PC-3 (cell line): Measurements from ENCODE around the gene SLC4A9. TPM values are rescaled to one million over a fixed set of nuclear protein-coding genes. Genes with fewer than 3 reads are reported as not detected.
"Not testable (repeated sequence)": the region's sequence is repeated elsewhere in the genome, so short reads cannot be mapped to it uniquely, and the experiment has no call there.

Experiments used
- ATAC-seq: fragments of 200-7000 bp; cut with Tn5 transposase; 2 replicates; pipeline ENCODE4 v1.9.1; 2020; ENCODE audit warnings: mild to moderate bottlenecking, moderate library complexity
- BruUV-seq: library from RNA; stranded (reverse); fragments of 400-500 nt; replicated peaks from 2 replicates; lab custom pipeline; 2021; lab: Mats Ljungman, UMichigan
- CTCF ChIA-PET: fragments of 300-600 bp; sonication (Branson Sonifier 250); formaldehyde crosslinking; loops from one replicate; lab custom pipeline; 2022; ENCODE audit warnings: antibody characterized with exemption; lab: Charles Lee
- POLR2A ChIA-PET: fragments of 300-600 bp; sonication (Branson Sonifier 250); formaldehyde crosslinking; loops from one replicate; lab custom pipeline; 2022; ENCODE audit warnings: antibody characterized with exemption; ENCODE audit not compliant: unreplicated experiment; lab: Charles Lee
- DNase-seq: peaks from one replicate; pipeline ENCODE4 v3.0.0-alpha.2; 2015
- H2AFZ ChIP-seq: fragments of 300-600 bp; sonication (generic); 2 replicates; pipeline ENCODE4 v1.6.0; 2016; ENCODE audit warnings: antibody characterized with exemption, low read length
- H3F3A ChIP-seq: fragments of 300-600 bp; sonication (generic); one replicate; pipeline ENCODE4 v1.6.0; 2017; ENCODE audit warnings: antibody characterized with exemption, low read length, control low read depth, mild to moderate bottlenecking; ENCODE audit not compliant: unreplicated experiment
- H3K27ac ChIP-seq: fragments of 300-600 bp; sonication (generic); 2 replicates; pipeline ENCODE4 v1.5.1; 2016; ENCODE audit warnings: mild to moderate bottlenecking, low read length
- H3K27me3 ChIP-seq: fragments of 300-600 bp; sonication (generic); 2 replicates; pipeline ENCODE4 v1.6.1; 2016; ENCODE audit warnings: low read length, mixed read lengths
- H3K36me3 ChIP-seq: fragments of 300-600 bp; sonication (generic); 2 replicates; pipeline ENCODE4 v1.6.1; 2016; ENCODE audit warnings: low read depth, mixed run types, low read length, mixed read lengths
- H3K4me1 ChIP-seq: fragments of 300-600 bp; sonication (generic); 2 replicates; pipeline ENCODE4 v1.5.1; 2016; ENCODE audit warnings: low read length; ENCODE audit not compliant: insufficient read depth
- H3K4me2 ChIP-seq: fragments of 300-600 bp; sonication (generic); 2 replicates; pipeline ENCODE4 v1.6.0; 2016; ENCODE audit warnings: low read length
- H3K4me3 ChIP-seq: fragments of 300-600 bp; sonication (generic); 2 replicates; pipeline ENCODE4 v1.5.1; 2016; ENCODE audit warnings: mild to moderate bottlenecking, low read length, mixed read lengths
- H3K79me2 ChIP-seq: fragments of 300-600 bp; sonication (generic); 2 replicates; pipeline ENCODE4 v1.6.1; 2017; ENCODE audit warnings: low read length, mixed read lengths
- H3K9ac ChIP-seq: fragments of 300-600 bp; sonication (generic); 2 replicates; pipeline ENCODE4 v1.6.0; 2016; ENCODE audit warnings: mild to moderate bottlenecking, low read length
- H3K9me2 ChIP-seq: fragments of 300-600 bp; sonication (generic); replicated peaks from 2 replicates; pipeline ENCODE4 v1.6.1; 2016; ENCODE audit warnings: mixed run types, low read length, mixed read lengths
- H3K9me3 ChIP-seq: fragments of 300-600 bp; sonication (generic); 2 replicates; pipeline ENCODE4 v1.6.1; 2016; ENCODE audit warnings: low read length, mixed read lengths
- H4K20me1 ChIP-seq: fragments of 300-600 bp; sonication (generic); 2 replicates; pipeline ENCODE4 v1.6.1; 2016; ENCODE audit warnings: low read length, mixed read lengths
- EZH2 ChIP-seq: fragments of 300-600 bp; sonication (generic); IDR thresholded peaks from one replicate; pipeline ENCODE4 v1.6.1; 2017; ENCODE audit warnings: antibody characterized with exemption, mild to moderate bottlenecking, low read length; ENCODE audit not compliant: unreplicated experiment
- EZH2phosphoT487 ChIP-seq: fragments of 300-600 bp; sonication (generic); IDR thresholded peaks from 2 replicates; pipeline ENCODE4 v1.6.1; 2018; ENCODE audit warnings: mild to moderate bottlenecking, antibody characterized with exemption, low read length, borderline replicate concordance
- intact Hi-C: fragments of 100-400 bp; cut with micrococcal nuclease; formaldehyde crosslinking; loops from 2 replicates; pipeline ENCODE4 v1.9.0; 2023
- total RNA-seq: library from RNA; depleted of rRNA; stranded (reverse); fragments of >200 nt; gene quantifications from 2 replicates; pipeline ENCODE4 v1.2.3, GENCODE V29; 2014
- TF ChIP-seq, protein P1 (sequence below): fragments of 300-600 bp; sonication (generic); conservative IDR thresholded peaks from 2 replicates; pipeline ENCODE4 v1.5.1; 2017; ENCODE audit warnings: antibody characterized with exemption, low read depth, mild to moderate bottlenecking, low read length

Gene SLC4A9
- total RNA-seq, 1 experiment from 2014 or later = 0.29 TPM

DNA sequence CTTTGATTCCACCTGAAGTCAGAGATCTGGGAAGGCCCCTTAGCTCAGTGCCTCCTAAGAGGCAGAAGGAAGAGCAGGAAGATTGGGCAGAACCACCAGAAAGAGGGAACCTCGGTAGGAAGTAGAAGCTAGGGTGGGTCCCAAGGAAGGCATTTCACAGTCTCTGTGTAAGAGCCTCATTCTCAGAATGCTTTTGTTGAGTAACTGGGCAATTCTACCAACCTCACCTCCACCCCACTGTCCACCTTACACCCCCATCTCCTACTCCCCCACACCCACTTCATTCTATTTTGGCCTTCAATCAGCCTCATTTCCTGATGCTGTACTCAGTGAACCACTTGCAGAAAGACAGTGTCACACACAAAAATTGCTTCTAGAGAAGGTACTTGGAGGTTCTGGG lies 17.1 kb upstream of the SLC4A9 start:
- peak overlapping the region; percentile 17; the same call in 1 of the 2 replicates for H3K4me2 ChIP-seq
- H3K4me1 ChIP-seq = peaks cover 74% of the 10 kb centered on the region
- no peaks in the 10 kb centered on the region for H3K9me3 ChIP-seq
- ChIA-PET CTCF (no interaction called here), POLR2A (interaction anchor here (0.5 kb wide), 1 partner anchor 377 kb away, joined by 10 read pairs; no protein-coding TSS in a partner anchor)
- BruUV-seq = no TSS peak
- H2AFZ ChIP-seq = no peak overlapping the region
- peaks cover 6% of the 10 kb centered on the region for H3F3A ChIP-seq
- ATAC-seq (no peak), DNase-seq (no peak)
- H3K9me2 ChIP-seq = no peaks in the 10 kb centered on the region
- TF ChIP-seq, protein P1, sequence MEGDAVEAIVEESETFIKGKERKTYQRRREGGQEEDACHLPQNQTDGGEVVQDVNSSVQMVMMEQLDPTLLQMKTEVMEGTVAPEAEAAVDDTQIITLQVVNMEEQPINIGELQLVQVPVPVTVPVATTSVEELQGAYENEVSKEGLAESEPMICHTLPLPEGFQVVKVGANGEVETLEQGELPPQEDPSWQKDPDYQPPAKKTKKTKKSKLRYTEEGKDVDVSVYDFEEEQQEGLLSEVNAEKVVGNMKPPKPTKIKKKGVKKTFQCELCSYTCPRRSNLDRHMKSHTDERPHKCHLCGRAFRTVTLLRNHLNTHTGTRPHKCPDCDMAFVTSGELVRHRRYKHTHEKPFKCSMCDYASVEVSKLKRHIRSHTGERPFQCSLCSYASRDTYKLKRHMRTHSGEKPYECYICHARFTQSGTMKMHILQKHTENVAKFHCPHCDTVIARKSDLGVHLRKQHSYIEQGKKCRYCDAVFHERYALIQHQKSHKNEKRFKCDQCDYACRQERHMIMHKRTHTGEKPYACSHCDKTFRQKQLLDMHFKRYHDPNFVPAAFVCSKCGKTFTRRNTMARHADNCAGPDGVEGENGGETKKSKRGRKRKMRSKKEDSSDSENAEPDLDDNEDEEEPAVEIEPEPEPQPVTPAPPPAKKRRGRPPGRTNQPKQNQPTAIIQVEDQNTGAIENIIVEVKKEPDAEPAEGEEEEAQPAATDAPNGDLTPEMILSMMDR = no peak
- TF ChIP-seq EZH2 (no peak), EZH2phosphoT487 (no peak)
- no peaks in the 10 kb centered on the region for H3K27me3 ChIP-seq
- H3K36me3 ChIP-seq = peaks cover 50% of the 10 kb centered on the region
- intact Hi-C loops = no loop called here
- peaks cover 72% of the 10 kb centered on the region for H3K79me2 ChIP-seq
- peaks cover 58% of the 10 kb centered on the region for H4K20me1 ChIP-seq
- H3K27ac ChIP-seq = no peak overlapping the region
- H3K9ac ChIP-seq = no peak overlapping the region
- no peak overlapping the region for H3K4me3 ChIP-seq

DNA sequence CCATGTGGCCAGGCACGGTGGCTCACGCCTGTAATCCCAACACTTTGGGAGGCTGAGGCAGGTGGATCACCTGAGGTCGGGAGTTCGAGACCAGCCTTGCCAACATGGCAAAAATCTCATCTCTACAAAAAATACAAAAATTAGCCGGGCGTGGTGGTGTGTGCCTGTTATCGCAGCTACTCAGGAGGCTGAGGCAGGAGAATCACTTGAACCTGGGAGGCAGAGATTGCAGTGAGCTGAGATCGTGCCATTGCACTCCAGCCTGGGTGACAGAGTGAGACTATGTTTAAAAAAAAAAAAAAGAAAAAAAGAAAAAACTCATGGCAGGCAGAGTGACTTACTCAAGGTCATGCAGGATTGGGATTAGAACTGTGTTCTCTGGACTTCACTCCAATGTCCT lies 16.1 kb upstream of the SLC4A9 start:
- not testable (repeated sequence) for DNase-seq, ATAC-seq, BruUV-seq, H2AFZ ChIP-seq, H3F3A ChIP-seq, H3K27me3 ChIP-seq, H3K9me2 ChIP-seq, H3K9me3 ChIP-seq
- Histone ChIP-seq H4K20me1 (peaks cover 54% of the 10 kb centered on the region), H3K9ac (0 out of 2 replicates have a peak overlapping the region, but pooled peaks have one; percentile 31), H3K4me2 (peak overlapping the region; percentile 97), H3K79me2 (peaks cover 71% of the 10 kb centered on the region), H3K4me1 (peaks cover 75% of the 10 kb centered on the region), H3K36me3 (peaks cover 43% of the 10 kb centered on the region), H3K27ac (peak overlapping the region; percentile 76), H3K4me3 (peak overlapping the region; percentile 98; the same call in 1 of the 2 replicates)
- POLR2A ChIA-PET = interaction anchor here (0.5 kb wide), 1 partner anchor 99 kb away, joined by 4 read pairs; no protein-coding TSS in a partner anchor
- CTCF ChIA-PET = interaction anchor here (3.2 kb wide), 1 partner anchor 83 kb away, joined by 40 read pairs; no protein-coding TSS in a partner anchor
- intact Hi-C loops = loop anchor here (2.0 kb wide), 2 partner anchors 41 to 51 kb away; partner anchors contain the start of gene PFDN1

DNA sequence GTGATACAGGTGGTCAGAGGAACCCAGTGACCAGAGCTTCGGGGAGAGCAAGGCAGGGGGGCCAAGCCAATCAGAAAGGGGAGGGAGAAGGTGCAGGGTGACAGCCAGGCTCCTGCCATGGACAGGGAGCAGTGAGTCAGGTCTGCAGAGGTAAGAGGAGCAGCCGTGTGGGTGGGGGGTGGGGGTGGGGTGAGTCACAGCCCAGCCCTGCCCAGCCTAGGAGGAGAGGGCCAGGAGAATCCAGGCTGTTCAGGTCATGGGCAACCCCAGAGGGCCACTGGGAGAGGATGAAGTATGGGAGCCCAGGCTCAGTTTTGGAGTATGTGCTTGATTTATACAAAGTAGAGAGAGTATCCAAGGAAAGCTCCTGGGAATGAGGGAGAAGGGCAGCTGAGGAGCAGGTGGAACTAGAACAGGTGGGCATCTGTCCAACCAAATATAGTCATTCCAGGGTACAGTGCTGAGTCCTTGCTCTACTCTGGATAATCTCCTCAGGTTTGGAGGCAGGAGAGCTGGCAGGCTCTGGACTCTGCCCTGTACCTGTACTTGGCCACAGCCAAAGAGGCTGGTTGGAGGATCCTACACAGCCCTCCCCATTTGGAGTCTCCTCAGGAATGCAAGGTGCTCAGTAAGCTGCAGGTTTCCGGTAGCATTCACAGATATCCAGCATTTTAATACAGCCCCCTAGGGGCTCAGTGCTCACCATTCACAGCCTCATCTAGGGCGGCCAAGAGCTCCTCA lies 15.1 kb upstream of the SLC4A9 start:
- Histone ChIP-seq H3K4me1 (peaks cover 78% of the 10 kb centered on the region), H3K9ac (peak overlapping the region; percentile 88)
- intact Hi-C loops = loop anchor here (1.0 to 5.0 kb wide), 4 partner anchors 22 to 168 kb away; partner anchors contain the start of genes CYSTM1 and PFDN1

More for the DNA sequence above, 15.1 kb upstream of the SLC4A9 start:
- no peaks in the 10 kb centered on the region for H3K27me3 ChIP-seq
- no peak for TF ChIP-seq EZH2phosphoT487
- no peak for TF ChIP-seq EZH2
- TF ChIP-seq, protein P1 = no peak
- peaks cover 39% of the 10 kb centered on the region for H3K36me3 ChIP-seq
- ChIA-PET CTCF (interaction anchor here (2.1 to 4.3 kb wide), 6 partner anchors 14 to 105 kb away, joined by 8 to 95 read pairs (median 20); no protein-coding TSS in a partner anchor), POLR2A (interaction anchor here (0.5 to 2.2 kb wide), 10 partner anchors 17 to 346 kb away, joined by 3 to 21 read pairs (median 6); partner anchors contain the start of gene HARS1)
- no peaks in the 10 kb centered on the region for H3F3A ChIP-seq
- peaks cover 48% of the 10 kb centered on the region for H4K20me1 ChIP-seq
- BruUV-seq = no TSS peak
- no peaks in the 10 kb centered on the region for H3K9me2 ChIP-seq
- no peaks in the 10 kb centered on the region for H3K9me3 ChIP-seq
- no peak overlapping the region for H2AFZ ChIP-seq
- peak overlapping the region; percentile 76 for H3K27ac ChIP-seq
- peaks cover 67% of the 10 kb centered on the region for H3K79me2 ChIP-seq
- peak; percentile 56 for ATAC-seq
- peak overlapping the region; percentile 98 for H3K4me3 ChIP-seq
- H3K4me2 ChIP-seq = peak overlapping the region; percentile 97
- DNase-seq = peak; percentile 83
